H1 (cell line): ENCODE measurements around the gene TMEM125. TPM values are rescaled to one million over a fixed set of nuclear protein-coding genes. Genes with fewer than 3 reads are reported as not detected.

Experiments
- CTCF ChIA-PET: fragments of 300-600 bp; sonication (Branson Sonifier 250); formaldehyde crosslinking; loops from one replicate; lab custom pipeline; 2021; ENCODE audit not compliant: partially characterized antibody; lab: Charles Lee
- POLR2A ChIA-PET: fragments of 300-600 bp; sonication (Branson Sonifier 250); formaldehyde crosslinking; loops from one replicate; lab custom pipeline; 2021; ENCODE audit warnings: inconsistent platforms; ENCODE audit not compliant: partially characterized antibody; lab: Charles Lee
- DNase-seq, 2 experiments: peaks; one replicate each; pipeline versions ENCODE4 v3.0.0 to v3.0.0-alpha.2; 2010 to 2022; ENCODE audit warnings: low spot score in 2 of 2, low read depth in 1 of 2, mixed read lengths in 1 of 2
- FAIRE-seq: peaks from 2 replicates; lab custom pipeline; 2011; peaks lifted over from hg19 to GRCh38; lab: Jason Lieb, UNC
- H2AFZ ChIP-seq: 2 replicates; pipeline ENCODE4 v1.8.1; 2012; ENCODE audit warnings: low read length, inconsistent platforms
- H2AK5ac ChIP-seq: 2 replicates; pipeline ENCODE4 v1.6.1; 2013; ENCODE audit warnings: low read depth, low read length
- H2BK120ac ChIP-seq: replicated peaks from 2 replicates; pipeline ENCODE3; 2013; ENCODE audit warnings: low read depth, low read length, inconsistent platforms
- H2BK12ac ChIP-seq: 2 replicates; pipeline ENCODE4 v1.6.1; 2013; ENCODE audit warnings: low read depth, low read length
- H2BK15ac ChIP-seq: 2 replicates; pipeline ENCODE4 v1.6.1; 2013; ENCODE audit warnings: low read length
- H2BK20ac ChIP-seq: 2 replicates; pipeline ENCODE4 v1.6.1; 2013; ENCODE audit warnings: low read length
- H2BK5ac ChIP-seq: 2 replicates; pipeline ENCODE4 v1.6.1; 2013; ENCODE audit warnings: low read depth, low read length
- H3K14ac ChIP-seq: 2 replicates; pipeline ENCODE4 v1.6.1; 2013; ENCODE audit warnings: inconsistent platforms; ENCODE audit not compliant: insufficient read length
- H3K18ac ChIP-seq: 2 replicates; pipeline ENCODE4 v1.6.1; 2013; ENCODE audit warnings: low read length; ENCODE audit errors: extremely low read depth
- H3K23ac ChIP-seq: 2 replicates; pipeline ENCODE4 v1.6.1; 2013; ENCODE audit warnings: inconsistent platforms; ENCODE audit not compliant: insufficient read length
- H3K23me2 ChIP-seq: 2 replicates; pipeline ENCODE4 v1.6.1; 2013; ENCODE audit warnings: low read depth, low read length
- H3K27ac ChIP-seq: 2 replicates; pipeline ENCODE4 v1.6.1; 2011; ENCODE audit warnings: low read depth, low read length, inconsistent platforms
- H3K27me3 ChIP-seq, 4 experiments: replicated peaks in 1 of 4; 1 replicate in 1 of 4; 2 replicates in 3 of 4; pipeline versions ENCODE4 v1.6.1 to v1.8.1; 2011 to 2013; ENCODE audit warnings: low read length in 3 of 4, mild to moderate bottlenecking in 3 of 4, inconsistent platforms in 2 of 4, mixed read lengths in 2 of 4, moderate library complexity in 1 of 4; ENCODE audit not compliant: control insufficient read depth in 3 of 4, insufficient read depth in 3 of 4; ENCODE audit errors: extremely low read depth in 1 of 4
- H3K36me3 ChIP-seq, 4 experiments: 2 replicates each; pipeline versions ENCODE4 v1.6.1 to v1.8.1; 2011 to 2013; ENCODE audit warnings: mild to moderate bottlenecking in 4 of 4, low read length in 3 of 4, moderate library complexity in 2 of 4, control low read depth in 1 of 4, inconsistent platforms in 1 of 4; ENCODE audit not compliant: insufficient read depth in 4 of 4, control insufficient read depth in 2 of 4
- H3K4ac ChIP-seq: replicated peaks from 2 replicates; pipeline ENCODE3; 2013; ENCODE audit warnings: low read length, low read depth, mixed read lengths, inconsistent platforms; ENCODE audit not compliant: insufficient read length
- H3K4me1 ChIP-seq, 4 experiments: replicated peaks in 1 of 4; 1 replicate in 1 of 4; 2 replicates in 3 of 4; pipeline versions ENCODE4 v1.6.1 to v1.8.1; 2011 to 2013; ENCODE audit warnings: low read length in 3 of 4, inconsistent platforms in 2 of 4, mixed read lengths in 1 of 4; ENCODE audit not compliant: insufficient read depth in 4 of 4, control insufficient read depth in 3 of 4
- H3K4me2 ChIP-seq, 2 experiments: 2 replicates each; pipeline versions ENCODE4 v1.6.1 to v1.8.1; 2011 to 2013; ENCODE audit warnings: low read depth in 2 of 2, low read length in 2 of 2, control low read depth in 1 of 2, inconsistent platforms in 1 of 2, mild to moderate bottlenecking in 1 of 2; ENCODE audit not compliant: insufficient read depth in 1 of 2
- H3K4me3 ChIP-seq, 4 experiments: fragments of 200-600, 300-600 bp in 1 of 4; sonication (generic), shearing (Covaris generic), sonication (Bioruptor Twin) in 1 of 4; 2 replicates each; pipeline versions ENCODE4 v1.5.1 to v1.8.1; 2011 to 2016; ENCODE audit warnings: low read length in 4 of 4, low read depth in 3 of 4, control low read depth in 2 of 4, inconsistent platforms in 2 of 4, mild to moderate bottlenecking in 2 of 4, mixed read lengths in 1 of 4, moderate library complexity in 1 of 4; ENCODE audit not compliant: insufficient read depth in 2 of 4; ENCODE audit errors: extremely low read depth in 1 of 4
- H3K56ac ChIP-seq: replicated peaks from 2 replicates; pipeline ENCODE3; 2013; ENCODE audit warnings: low read depth, mild to moderate bottlenecking, mixed read lengths, low read length, inconsistent platforms; ENCODE audit not compliant: insufficient read length
- H3K79me1 ChIP-seq: 2 replicates; pipeline ENCODE4 v1.6.1; 2013; ENCODE audit warnings: low read depth, low read length, control low read depth
- H3K79me2 ChIP-seq, 2 experiments: 2 replicates each; pipeline versions ENCODE4 v1.6.1 to v1.8.1; 2012 to 2013; ENCODE audit warnings: low read length in 2 of 2, mild to moderate bottlenecking in 2 of 2, inconsistent platforms in 1 of 2; ENCODE audit not compliant: insufficient read depth in 2 of 2, control insufficient read depth in 1 of 2
- H3K9ac ChIP-seq, 4 experiments: replicated peaks in 1 of 4; 1 replicate in 1 of 4; 2 replicates in 3 of 4; pipeline versions ENCODE4 v1.6.1 to v1.8.1; 2011 to 2013; ENCODE audit warnings: low read depth in 3 of 4, low read length in 3 of 4, control low read depth in 2 of 4, mild to moderate bottlenecking in 2 of 4, moderate library complexity in 2 of 4, inconsistent platforms in 1 of 4; ENCODE audit errors: extremely low read depth in 1 of 4
- H3K9me3 ChIP-seq, 2 experiments: 2 replicates each; pipeline versions ENCODE4 v1.6.1 to v1.8.1; 2012 to 2013; ENCODE audit warnings: mild to moderate bottlenecking in 2 of 2, moderate library complexity in 2 of 2, control low read depth in 1 of 2, inconsistent platforms in 1 of 2, low read depth in 1 of 2, low read length in 1 of 2, mixed read lengths in 1 of 2; ENCODE audit not compliant: insufficient read depth in 2 of 2
- H4K20me1 ChIP-seq, 2 experiments: replicated peaks in 1 of 2; 2 replicates each; pipeline versions ENCODE3 to v1.8.1; 2011 to 2013; ENCODE audit warnings: inconsistent platforms in 2 of 2, low read length in 2 of 2, mild to moderate bottlenecking in 1 of 2; ENCODE audit not compliant: insufficient read depth in 2 of 2, control insufficient read depth in 1 of 2
- H4K5ac ChIP-seq: 2 replicates; pipeline ENCODE4 v1.6.1; 2013; ENCODE audit warnings: low read length, low read depth, mixed read lengths, inconsistent platforms; ENCODE audit not compliant: insufficient read length
- H4K8ac ChIP-seq: 2 replicates; pipeline ENCODE4 v1.8.0; 2013; ENCODE audit warnings: mild to moderate bottlenecking, moderate library complexity, low read length, inconsistent platforms; ENCODE audit not compliant: insufficient read depth; ENCODE audit errors: extremely low read depth
- H4K91ac ChIP-seq: replicated peaks from 2 replicates; pipeline ENCODE3; 2013; ENCODE audit warnings: low read length, mixed read lengths, inconsistent platforms; ENCODE audit not compliant: insufficient read length
- SIN3A ChIP-seq, 2 experiments: IDR thresholded peaks in 1 of 2; conservative IDR thresholded peaks in 1 of 2; 2 replicates each; pipeline ENCODE4 v1.6.1; 2011 to 2012; ENCODE audit warnings: low read length in 2 of 2, improper control_type of control experiment in 1 of 2, low read depth in 1 of 2, mild to moderate bottlenecking in 1 of 2
- WGBS, 2 experiments: shearing (Covaris generic) in 1 of 2; methylation state at CpG; one replicate each; pipeline versions ENCODE4 v1.1.6 to v1.1.7; 2013 to 2015; ENCODE audit warnings: low lambda C conversion rate in 2 of 2, mixed read lengths in 2 of 2, inconsistent platforms in 1 of 2, low coverage in 1 of 2, missing lambda C conversion rate in 1 of 2; ENCODE audit not compliant: insufficient replicate concordance in 2 of 2, insufficient coverage in 1 of 2, insufficient read length in 1 of 2; ENCODE audit errors: extremely low coverage in 1 of 2, missing lambda C conversion rate in 1 of 2; 5-methylcytosine and 5-hydroxymethylcytosine counted together
- polyA plus RNA-seq, 7 experiments: library from polyadenylated mRNA; depleted of rRNA in 3 of 7; stranded (reverse) in 5 of 7; unstranded in 2 of 7; fragments of >200 nt in 5 of 7; fragments of 200-250 nt in 2 of 7; gene quantifications; 1 replicate in 5 of 7; 2 replicates in 1 of 7; 4 replicates in 1 of 7; pipeline versions ENCODE4 v1.2.1 to v1.2.3, GENCODE V29; 2011 to 2013; ENCODE audit warnings: missing spikeins in 2 of 7, mixed read lengths in 2 of 7
- total RNA-seq: library from RNA; stranded (reverse); fragmentation: NEBNext Ultra II Directional; extraction: Animal tissue kit (Norgen Biotek cat#: 25700); gene quantifications from 2 replicates; pipeline ENCODE4 v1.2.1, GENCODE V29; 2021

Gene TMEM125
- total and polyA plus RNA-seq, 2 of the 8 experiments (the other 6 are each of a cell fraction or from before 2014, with no cell fraction given), result 26.5 to 46.7 TPM

DNA sequence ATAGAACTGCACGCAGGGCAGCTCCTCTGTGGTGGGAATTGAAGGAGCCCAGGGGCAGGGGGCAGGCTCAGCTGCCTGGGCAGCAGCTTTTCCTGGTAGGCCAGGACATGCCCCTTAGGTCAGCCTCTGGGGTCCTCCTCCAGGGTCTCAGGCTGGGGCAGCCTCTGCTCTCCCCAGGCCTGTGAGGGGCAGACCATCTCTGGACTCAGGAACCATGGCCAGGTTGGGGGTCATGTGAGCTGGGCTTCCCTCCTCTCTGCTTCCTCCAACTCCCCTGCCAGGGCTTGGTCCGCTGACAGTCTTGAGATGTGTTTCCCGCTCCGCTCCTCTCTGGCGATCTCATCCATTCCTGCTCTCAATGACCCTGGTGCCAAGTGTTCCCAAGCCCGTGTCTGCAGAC, 9.9 kb downstream of the TMEM125 start:
- Histone ChIP-seq H3K27ac (no peak overlapping the region), H2BK12ac (no peak overlapping the region), H2BK20ac (no peak overlapping the region), H2BK120ac (no peak overlapping the region), H3K9ac (no peak overlapping the region), H4K91ac (no peak overlapping the region), H3K23me2 (no peaks in the 10 kb centered on the region; the same call in 1 of the 2 replicates), H3K79me2 (no peaks in the 10 kb centered on the region), H2BK5ac (no peak overlapping the region), H3K79me1 (no peaks in the 10 kb centered on the region; the same call in none of the 2 replicates), H3K27me3 (no peaks in the 10 kb centered on the region; a peak in 1 of 7 replicates), H3K23ac (no peak overlapping the region), H2AK5ac (no peak overlapping the region), H3K4me2 (no peak overlapping the region), H3K18ac (no peak overlapping the region), H4K5ac (no peak overlapping the region), H3K36me3 (no peaks in the 10 kb centered on the region), H4K8ac (no peak overlapping the region), H3K9me3 (no peaks in the 10 kb centered on the region), H3K56ac (no peak overlapping the region), H4K20me1 (no peaks in the 10 kb centered on the region), H2BK15ac (no peak overlapping the region), H3K14ac (no peak overlapping the region), H3K4ac (no peak overlapping the region), H2AFZ (no peak overlapping the region), H3K4me1 (peaks cover 0 to 2% (median 2%) of the 10 kb centered on the region in 4 experiments; a peak in 6 of 7 replicates), H3K4me3 (no peak overlapping the region)
- 97% methylated on average over 6 of the region's 6 CpGs; no CpG with 5 or more reads in 1 of the 2 experiments for WGBS, 2 experiments
- POLR2A ChIA-PET, result interaction anchor here (2.0 to 3.1 kb wide), 2 partner anchors 8 to 10 kb away, joined by 7 to 16 read pairs; partner anchors contain the start of gene TMEM125
- no peak for TF ChIP-seq SIN3A (conservative IDR thresholded peaks at IDR 0.05 in 1 of 2, IDR thresholded peaks at IDR 0.05 in 1 of 2; ENCODE audit: low read depth in 1 of 2, low read length in 2 of 2)
- FAIRE-seq, result no peak
- no peak for DNase-seq
- CTCF ChIA-PET, result interaction anchor here (1.1 to 1.4 kb wide), 2 partner anchors 19 to 135 kb away, joined by 3 read pairs; no protein-coding TSS in a partner anchor
